HG03439 (cell line): ENCODE measurements around the gene ABCB10.
"Not testable (repeated sequence)": the region's sequence is repeated elsewhere in the genome, so short reads cannot be mapped to it uniquely, and the experiment has no call there.

Source experiments
- ATAC-seq: cut with Tn5 transposase; IDR thresholded peaks from one replicate; pipeline ENCODE4 v1.9.1; 2021; ENCODE audit warnings: mild to moderate bottlenecking, moderate library complexity; ENCODE audit not compliant: unreplicated experiment

Gene ABCB10

GRCh38 chr1:229574679-229575442 lies 16.4 kb upstream of the ABCB10 start:
- no peak for ATAC-seq

GRCh38 chr1:229572286-229572685 lies 13.8 kb upstream of the ABCB10 start:
- no peak for ATAC-seq

GRCh38 chr1:229570891-229571516 lies 12.5 kb upstream of the ABCB10 start:
- ATAC-seq: no peak

- ATAC-seq: no peak
Measured at GRCh38 chr1:229570305-229570704, 11.8 kb upstream of the ABCB10 start.

GRCh38 chr1:229567109-229567868 lies 8.8 kb upstream of the ABCB10 start:
- ATAC-seq: no peak

GRCh38 chr1:229563701-229564100 lies 5.2 kb upstream of the ABCB10 start:
- no peak for ATAC-seq

GRCh38 chr1:229563241-229563640 lies 4.7 kb upstream of the ABCB10 start:
- no peak for ATAC-seq

GRCh38 chr1:229562686-229563085 lies 4.2 kb upstream of the ABCB10 start:
- ATAC-seq: no peak

GRCh38 chr1:229561141-229561540 lies 2.6 kb upstream of the ABCB10 start:
- no peak for ATAC-seq

- ATAC-seq: not testable (repeated sequence)
Measured at GRCh38 chr1:229560124-229560523, 1.6 kb upstream of the ABCB10 start.

- not testable (repeated sequence) for ATAC-seq
Measured at GRCh38 chr1:229559336-229559801, 862 bp upstream of the ABCB10 start.

- ATAC-seq: peak; percentile 37
Measured at GRCh38 chr1:229557913-229558414, 543 bp downstream of the ABCB10 start.

- no peak for ATAC-seq
Measured at GRCh38 chr1:229557200-229557850, 1.2 kb downstream of the ABCB10 start.

- no peak for ATAC-seq
Measured at GRCh38 chr1:229554886-229555621, 3.5 kb downstream of the ABCB10 start.

GRCh38 chr1:229553621-229554130 lies 4.8 kb downstream of the ABCB10 start:
- ATAC-seq: no peak

GRCh38 chr1:229552732-229553131 lies 5.8 kb downstream of the ABCB10 start:
- ATAC-seq: no peak

- no peak for ATAC-seq
Measured at GRCh38 chr1:229550812-229551567, 7.5 kb downstream of the ABCB10 start.

GRCh38 chr1:229547542-229547941 lies 11.0 kb downstream of the ABCB10 start:
- no peak for ATAC-seq

GRCh38 chr1:229544587-229544986 lies 13.9 kb downstream of the ABCB10 start:
- no peak for ATAC-seq
